NCI-H748 (cell line): ENCODE measurements around the gene NKX1-1.
A peak's percentile ranks its signal among the peaks of the same experiment; 100 is the strongest.
"Not testable (repeated sequence)": the region's sequence is repeated elsewhere in the genome, so short reads cannot be mapped to it uniquely, and the experiment has no call there.

Experiments
- DNase-seq: peaks from one replicate; lab custom pipeline; 2025; ENCODE audit not compliant: unreplicated experiment; lab: John Stamatoyannopoulos, UW

Gene NKX1-1

DNA sequence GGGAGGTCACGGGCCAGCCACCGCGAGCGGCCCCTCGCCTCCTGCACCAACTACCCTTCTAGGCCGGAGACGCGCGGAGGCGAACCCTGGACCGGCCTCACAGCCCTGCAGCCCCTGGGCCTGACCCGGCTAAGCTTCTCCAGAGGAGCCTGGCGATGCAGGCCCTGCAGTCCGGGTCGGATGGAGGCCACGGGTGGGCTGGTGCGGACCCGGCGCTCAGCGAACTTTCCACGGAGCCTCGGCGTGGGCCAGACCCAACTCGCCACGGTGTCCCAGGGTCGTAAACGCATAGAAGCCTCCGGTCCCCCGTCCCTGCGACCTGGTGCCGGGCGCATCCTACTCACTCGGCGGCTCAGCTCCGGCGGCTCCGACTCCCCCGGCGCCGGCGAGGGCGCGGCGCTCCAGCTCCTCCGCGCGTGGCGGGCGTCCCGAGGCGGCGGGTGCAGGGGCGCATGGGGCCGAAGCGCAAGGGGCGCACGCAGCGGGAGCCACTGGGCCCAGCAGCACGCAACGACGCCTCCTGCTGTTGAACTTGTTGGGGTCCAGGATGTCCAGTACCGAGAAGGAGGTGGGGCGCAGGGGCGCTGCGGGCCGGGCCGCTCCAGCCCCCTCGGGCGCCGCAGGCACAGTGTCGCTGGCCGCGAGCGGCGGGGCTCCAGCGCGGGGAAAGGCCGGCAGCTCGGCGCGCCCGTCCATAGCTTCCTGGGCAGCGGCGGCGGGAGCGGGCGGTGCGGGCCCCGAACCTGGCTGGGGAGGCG is 427 bp downstream of the NKX1-1 start:
- DNase-seq, result no peak

- DNase-seq, result no peak
Observed at GRCh38 chr4:1405254-1405635, 997 bp downstream of the NKX1-1 start.

GRCh38 chr4:1404573-1405253 is 1.5 kb downstream of the NKX1-1 start:
- no peak for DNase-seq

DNA sequence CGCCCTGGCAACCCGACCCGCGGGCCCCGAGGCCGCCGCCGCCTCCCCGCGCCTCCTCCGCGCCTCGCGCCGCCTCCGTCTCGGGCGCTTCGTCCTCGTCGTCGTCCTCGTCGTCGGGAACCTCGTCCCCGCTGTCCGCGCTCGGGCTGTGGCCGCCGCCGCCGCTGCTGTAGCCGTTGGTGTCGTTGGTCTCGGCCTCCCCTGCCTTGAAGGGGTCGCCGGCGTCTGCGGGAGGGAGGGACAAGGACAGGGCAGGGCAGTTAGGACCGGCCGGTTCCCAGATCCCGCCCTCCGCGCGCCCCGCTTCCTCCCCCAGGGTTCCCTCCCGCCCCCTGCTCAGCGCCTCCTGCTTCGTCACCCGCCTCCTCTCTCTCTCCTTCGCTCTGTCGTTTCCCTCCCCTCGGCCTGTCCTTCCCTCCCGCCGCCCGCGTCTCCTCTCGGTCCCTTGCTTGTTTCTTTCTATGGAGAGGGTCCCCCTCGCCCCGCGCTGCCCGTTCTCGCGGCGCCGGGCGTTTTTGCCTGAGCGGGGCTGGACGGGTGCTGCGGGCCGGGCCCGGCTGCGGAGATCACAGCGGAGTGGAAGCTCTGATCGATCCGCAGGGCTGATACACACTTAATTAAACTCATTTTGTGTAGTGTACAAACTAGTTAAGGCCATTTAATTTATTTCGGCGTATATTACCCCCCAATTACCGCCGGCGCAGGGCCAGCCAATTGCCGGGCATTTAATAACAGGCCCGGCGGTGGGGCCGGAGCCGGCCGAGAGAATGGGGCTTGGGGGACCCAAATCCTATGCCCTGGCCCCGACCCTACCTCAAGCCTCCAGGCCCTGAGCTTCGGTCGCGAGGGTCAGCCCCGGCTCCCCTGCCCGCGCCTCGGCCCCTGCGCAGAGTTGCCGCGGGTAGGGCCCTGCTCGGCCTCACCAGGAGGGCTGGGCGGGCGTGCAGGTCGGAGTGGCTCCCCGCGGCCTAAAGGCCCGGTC is 2.4 kb downstream of the NKX1-1 start:
- DNase-seq, result peak; percentile 16

DNA sequence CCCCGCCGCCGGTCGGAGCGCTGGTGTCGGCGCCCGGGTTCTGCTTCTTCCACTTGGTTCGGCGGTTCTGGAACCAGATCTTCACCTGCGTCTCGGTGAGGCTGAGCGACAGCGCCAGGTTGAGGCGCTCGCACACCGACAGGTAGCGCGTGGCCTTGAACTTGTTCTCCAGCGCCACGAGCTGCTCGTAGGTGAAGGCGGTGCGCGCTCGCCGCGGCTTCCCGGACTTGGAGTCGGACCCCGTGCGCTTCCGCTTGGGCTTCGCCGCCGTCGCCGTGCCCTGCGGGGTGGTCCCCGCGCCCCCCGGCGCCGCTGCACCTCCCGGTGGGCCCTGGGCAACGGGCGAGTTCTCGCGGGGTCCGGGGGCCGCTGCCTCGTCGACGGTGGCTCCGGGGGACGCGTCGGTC is 3.1 kb downstream of the NKX1-1 start:
- DNase-seq, result peak; percentile 20

DNA sequence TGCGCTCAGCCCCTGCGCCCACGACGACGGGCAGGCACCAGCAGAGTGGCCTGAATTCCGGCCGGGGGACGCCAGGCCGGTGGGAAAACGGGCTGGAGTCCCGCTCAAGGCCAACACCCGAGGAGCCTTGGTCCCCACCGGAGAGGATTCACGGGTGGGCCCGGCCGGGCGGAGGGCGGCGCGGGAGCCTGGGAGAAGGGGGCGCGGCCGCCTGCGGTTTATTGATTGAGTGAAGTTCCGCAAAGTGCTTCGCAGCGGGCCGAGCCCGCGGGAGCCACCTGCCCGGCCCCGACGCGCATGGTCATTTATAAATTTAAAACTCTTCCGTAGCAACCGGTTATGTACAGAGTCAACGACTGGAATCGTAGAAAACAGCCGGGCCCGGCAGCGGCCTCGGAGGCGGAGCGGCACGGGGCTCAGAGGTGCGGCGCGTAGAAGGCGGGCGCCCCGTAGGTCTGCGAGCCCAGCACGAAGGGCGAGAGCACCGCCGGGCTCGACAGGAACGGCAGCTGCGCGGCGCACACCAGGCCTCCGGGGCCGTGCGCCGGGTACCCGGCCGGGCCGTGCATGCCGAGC is 3.6 kb downstream of the NKX1-1 start:
- peak; percentile 12 for DNase-seq

DNA sequence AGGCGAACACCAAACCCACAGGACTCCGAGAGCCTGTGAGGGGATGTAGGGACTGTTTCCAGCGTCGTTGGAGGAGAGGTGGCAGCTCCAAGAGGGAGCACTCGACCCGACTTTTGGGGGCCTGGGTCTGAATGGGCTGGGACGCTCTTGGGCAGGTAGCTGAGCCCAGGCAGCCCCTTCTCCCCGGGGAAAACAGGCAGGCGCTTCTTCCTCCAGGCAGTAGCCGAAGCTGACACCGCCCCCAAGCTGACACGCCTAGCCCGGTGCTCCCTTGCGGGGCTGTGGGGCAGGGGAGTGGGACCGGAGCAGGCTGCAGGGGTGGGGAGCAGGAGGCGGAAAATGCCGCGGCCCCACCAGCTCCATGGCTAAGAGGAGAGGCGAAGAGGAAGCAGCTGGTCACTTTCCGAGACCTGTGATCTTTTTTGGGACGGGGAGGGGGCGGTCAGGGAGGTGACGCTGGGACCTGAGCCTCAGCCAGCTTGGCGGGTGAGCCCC is 4.2 kb downstream of the NKX1-1 start:
- DNase-seq, result no peak

DNA sequence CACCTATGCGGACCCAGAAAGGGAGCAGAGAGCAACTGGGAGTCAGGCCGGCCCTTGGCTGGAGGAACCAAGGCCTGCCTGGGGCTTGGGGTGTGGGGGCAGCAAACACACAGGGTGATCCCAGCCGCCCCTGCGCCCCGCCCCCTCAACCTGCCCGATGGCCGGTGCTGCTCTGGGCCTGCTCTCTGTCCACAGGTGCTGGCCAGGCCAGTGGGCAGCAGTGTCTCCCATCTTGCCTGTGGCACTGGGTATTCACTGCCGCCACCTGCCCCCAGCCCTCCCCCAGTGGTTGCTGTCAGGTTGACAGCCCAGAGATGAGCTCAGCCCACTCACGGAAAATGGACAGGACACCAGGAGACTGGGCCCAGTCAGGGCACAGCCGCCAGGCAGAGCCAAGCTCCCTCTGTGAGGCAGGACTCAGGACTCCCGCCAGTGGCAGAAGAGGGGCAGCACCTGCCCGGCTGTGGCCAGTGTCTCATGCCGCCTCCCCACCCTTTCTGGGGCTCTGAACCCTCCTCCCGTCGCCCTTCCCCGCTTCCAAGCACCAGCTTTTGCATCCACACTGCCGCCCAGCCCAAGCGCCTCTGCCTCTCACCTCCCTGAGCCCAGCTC is 4.7 kb downstream of the NKX1-1 start:
- DNase-seq, result no peak

- no peak for DNase-seq
Observed at GRCh38 chr4:1400831-1401408, 5.3 kb downstream of the NKX1-1 start.

DNA sequence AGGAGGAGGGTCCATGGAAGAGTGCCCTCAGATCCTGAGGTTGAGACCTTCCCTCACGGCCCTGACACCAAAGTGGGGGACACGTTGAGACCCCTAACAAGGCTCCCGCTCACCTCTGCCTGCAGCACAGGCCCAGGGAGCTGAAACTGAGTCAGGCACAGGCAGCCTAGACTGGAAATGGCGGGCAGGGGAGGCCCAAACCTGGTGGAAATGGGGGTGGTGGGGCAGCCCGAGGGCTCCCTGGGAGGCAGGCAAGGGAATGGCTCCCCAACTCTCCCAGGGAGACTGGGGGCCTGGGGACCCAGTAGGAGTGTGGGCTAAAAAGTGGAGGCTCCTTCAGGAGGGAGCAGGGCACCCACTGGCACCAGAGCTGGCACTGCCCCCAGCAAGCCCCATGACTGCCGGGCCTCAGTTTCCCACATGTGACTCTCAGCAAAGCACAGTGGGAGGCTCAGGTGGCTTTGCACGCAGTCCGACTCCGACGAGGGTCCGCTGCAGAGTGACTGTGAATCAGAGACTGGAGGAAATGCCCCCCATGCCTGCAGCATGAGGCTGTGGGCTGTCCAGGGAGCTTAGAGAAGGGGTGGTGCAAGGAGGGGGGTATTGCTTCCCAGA is 5.9 kb downstream of the NKX1-1 start:
- DNase-seq, result no peak

DNA sequence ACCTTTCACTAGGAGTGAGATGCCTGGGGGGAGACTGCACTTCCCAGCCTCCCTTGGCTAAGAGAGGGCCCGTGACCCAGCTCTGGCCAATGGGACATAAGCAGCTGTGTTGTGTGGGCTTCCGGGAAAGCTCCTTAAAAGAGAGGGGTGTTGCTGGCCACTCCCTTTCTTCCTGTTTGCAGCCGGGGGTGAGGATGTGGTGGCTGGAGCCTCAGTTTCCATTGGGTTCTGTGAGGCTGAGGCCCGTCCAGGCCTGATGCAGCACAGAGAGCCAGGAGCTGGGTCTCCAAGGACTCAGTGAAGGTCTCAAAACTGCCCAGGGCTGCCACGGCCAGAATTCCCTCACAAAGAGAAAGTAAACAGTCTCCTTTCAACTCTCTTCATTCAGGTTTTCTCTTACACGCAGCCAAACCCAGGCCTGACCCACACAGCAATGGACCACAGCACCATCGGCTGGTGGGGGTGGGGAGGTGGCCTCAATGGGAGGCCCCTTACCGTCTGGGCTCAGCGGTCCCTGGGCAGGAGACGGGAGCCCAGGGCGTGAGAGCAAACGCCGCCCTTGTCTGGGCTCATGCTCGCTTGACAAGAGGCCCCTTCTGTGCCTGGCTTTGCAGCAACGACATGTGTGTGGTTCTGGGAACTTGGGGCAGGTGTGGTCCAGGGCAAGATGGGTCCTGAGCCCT is 6.6 kb downstream of the NKX1-1 start:
- no peak for DNase-seq

- DNase-seq, result no peak
Observed at GRCh38 chr4:1398681-1399507, 7.3 kb downstream of the NKX1-1 start.

GRCh38 chr4:1396806-1397455 is 9.3 kb downstream of the NKX1-1 start:
- DNase-seq, result no peak

DNA sequence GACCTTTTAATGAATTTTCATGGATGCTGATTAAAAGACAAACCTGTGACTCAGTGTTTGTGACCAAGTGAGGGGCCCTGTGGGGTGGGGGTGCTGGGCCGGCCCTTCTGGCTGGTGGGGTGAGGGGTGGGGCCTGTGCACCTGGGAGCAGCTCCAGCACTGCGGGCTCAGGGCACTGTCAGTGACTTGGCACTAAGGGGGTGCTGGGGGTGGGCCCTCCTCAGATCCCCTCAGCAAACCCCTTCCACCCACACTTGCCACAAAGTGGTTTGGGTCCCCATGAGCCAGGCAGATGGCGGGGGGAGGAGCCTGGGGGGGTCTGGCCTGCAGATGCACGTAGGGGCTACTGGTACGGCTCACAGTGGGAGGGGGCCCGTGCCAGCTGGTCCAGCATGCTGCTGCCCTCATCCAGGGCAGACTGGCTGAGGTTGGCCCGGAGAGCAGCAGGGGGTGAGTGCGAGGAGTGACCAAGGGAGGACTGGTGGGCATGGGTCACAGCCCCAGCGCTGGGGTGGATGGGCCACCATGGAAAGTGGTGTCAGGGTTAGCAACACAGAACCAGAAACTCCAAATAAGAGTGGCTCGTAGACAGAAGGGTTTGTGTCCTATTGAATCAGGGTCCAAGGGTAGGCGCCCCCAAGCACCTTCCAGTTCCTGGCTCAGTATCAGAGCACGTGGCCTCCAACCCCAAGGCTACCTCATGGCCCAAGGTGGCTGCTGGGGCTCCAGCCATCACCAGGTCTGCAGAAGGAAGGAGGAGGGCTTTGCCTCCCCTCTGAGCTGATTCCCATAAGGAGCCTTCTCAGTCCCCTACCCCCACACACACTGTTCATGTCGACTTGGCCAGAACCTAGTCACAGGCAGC is 10.1 kb downstream of the NKX1-1 start:
- no peak for DNase-seq

DNA sequence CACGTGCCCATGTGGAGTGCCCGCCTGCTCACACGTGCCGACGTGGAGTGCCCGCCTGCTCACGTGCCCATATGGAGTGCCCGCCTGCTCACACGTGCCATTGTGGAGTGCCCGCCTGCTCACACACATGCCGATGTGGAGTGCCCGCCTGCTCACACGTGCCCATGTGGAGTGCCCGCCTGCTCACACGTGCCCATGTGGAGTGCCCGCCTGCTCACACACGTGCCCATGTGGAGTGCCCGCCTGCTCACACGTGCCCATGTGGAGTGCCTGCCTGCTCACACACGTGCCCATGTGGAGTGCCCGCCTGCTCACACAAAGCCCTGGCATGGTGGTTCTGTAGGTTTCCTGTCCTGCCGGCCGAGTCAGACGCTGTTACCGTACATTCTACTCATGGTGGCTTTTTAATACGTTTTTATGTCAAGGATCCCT is 10.8 kb downstream of the NKX1-1 start:
- DNase-seq, result not testable (repeated sequence)

DNA sequence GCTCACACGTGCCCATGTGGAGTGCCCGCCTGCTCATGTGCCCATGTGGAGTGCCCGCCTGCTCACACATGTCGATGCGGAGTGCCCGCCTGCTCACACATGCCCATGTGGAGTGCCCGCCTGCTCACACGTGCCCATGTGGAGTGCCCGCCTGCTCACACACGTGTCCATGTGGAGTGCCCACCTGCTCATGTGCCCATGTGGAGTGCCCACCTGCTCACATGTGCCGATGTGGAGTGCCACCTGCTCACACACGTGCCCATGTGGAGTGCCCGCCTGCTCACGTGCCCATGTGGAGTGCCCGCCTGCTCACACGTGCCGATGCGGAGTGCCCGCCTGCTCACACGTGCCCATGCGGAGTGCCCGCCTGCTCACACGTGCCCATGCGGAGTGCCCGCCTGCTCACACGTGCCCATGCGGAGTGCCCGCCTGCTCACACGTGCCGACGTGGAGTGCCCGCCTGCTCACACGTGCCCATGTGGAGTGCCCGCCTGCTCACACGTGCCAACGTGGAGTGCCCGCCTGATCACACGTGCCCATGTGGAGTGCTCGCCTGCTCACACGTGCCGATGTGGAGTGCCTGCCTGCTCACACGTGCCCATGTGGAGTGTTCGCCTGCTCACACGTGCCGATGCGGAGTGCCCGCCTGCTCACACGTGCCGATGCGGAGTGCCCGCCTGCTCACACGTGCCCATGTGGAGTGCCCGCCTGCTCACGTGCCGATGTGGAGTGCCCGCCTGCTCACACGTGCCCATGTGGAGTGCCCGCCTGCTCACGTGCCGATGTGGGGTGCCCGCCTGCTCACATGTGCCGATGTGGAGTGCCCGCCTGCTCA is 11.5 kb downstream of the NKX1-1 start:
- not testable (repeated sequence) for DNase-seq
